Activated gamma-delta T cell (primary cell): ENCODE measurements around the gene FOXL3.
"Not testable (repeated sequence)": the region's sequence is repeated elsewhere in the genome, so short reads cannot be mapped to it uniquely, and the experiment has no call there.

ENCODE experiments used
- DNase-seq: peaks from one replicate; lab custom pipeline; 2025; lab: John Stamatoyannopoulos, UW
- total RNA-seq, 2 donors: gene quantifications; one replicate each; lab custom pipeline; 2026; lab: John Stamatoyannopoulos, UW

Gene FOXL3
- 0 reads per million in 2 donors for total RNA-seq

DNA sequence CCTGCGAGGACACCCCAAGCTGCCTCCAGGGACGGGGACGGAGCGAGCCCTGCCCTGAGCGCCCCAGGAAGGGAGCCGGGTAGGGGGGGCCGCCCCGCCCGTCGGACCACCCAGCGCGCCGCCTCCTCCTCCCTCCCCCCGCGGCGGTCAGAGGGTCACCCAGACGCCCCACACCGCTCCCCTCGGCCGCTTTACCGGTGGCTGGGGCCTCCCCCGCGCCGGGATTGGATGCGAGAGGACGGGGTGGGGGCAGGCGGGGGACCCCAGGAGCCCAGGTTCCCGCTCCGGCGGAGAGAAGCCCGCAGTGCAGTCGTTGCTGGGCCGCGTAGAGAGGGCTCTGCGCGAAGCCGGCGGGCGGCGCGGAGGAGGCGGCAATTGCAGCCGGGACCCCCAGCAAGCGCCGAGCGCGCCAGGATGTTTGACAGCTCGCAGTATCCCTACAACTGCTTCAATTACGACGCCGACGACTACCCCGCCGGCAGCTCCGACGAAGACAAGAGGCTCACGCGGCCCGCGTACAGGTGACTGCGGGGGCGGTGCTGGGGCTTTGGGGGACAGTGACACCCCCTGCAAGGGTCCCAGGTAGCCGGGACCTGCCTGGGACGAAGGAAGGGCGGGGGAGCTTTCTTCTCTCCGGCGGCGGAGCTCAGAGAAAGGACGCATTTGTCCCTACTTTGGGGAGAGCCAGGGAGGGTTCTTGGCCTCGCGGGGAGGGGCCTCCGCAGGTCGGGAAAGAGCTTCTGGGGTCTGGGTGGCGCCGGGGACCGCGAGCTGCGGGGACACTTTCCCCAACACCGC is at the start of gene FOXL3:
FOXL3 (plus strand) TSS at position 415 of the 798 bp plus-strand sequence; CDS start at position 415, 0 bp downstream.
- no peak for DNase-seq

GRCh38 chr7:240887-241421 is 49.0 kb upstream of the FOXL3 start:
- no peak for DNase-seq

- DNase-seq, result no peak
Measured at GRCh38 chr7:241513-241912, 48.5 kb upstream of the FOXL3 start.

DNA sequence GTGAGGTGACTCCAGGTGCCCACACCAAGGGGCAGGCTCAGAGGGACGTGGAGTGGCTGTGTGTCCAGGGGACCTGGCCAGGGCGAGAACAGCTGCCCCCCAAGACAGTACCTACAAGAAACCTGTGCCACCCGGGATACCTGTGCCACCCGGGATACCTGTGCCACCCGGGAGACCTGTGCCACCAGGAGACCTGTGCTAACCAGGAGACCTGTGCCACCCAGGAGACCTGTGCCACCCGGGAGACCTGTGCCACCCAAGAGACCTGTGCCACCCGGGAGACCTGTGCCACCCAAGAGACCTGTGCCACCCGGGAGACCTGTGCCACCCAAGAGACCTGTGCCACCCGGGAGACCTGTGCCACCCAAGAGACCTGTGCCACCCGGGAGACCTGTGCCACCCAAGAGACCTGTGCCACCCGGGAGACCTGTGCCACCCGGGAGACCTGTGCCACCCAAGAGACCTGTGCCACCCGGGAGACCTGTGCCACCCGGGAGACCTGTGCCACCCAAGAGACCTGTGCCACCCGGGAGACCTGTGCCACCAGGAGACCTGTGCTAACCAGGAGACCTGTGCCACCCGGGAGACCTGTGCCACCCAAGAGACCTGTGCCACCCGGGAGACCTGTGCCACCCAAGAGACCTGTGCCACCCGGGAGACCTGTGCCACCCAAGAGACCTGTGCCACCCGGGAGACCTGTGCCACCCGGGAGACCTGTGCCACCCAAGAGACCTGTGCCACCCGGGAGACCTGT is 47.0 kb upstream of the FOXL3 start:
- DNase-seq, result not testable (repeated sequence)

DNA sequence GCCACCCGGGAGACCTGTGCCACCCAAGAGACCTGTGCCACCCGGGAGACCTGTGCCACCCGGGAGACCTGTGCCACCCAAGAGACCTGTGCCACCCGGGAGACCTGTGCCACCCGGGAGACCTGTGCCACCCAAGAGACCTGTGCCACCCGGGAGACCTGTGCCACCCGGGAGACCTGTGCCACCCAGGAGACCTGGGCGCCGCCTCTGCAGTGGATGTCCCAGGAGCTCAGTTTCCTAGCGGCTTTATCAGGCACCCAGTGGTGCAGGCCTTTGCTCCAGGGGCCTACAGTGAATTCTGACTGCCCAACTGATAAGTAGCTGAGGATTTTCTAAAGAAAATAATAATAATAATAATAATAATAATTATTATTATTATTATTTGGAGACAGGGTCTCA is 46.4 kb upstream of the FOXL3 start:
- DNase-seq, result not testable (repeated sequence)

GRCh38 chr7:244974-245373 is 45.0 kb upstream of the FOXL3 start:
- DNase-seq, result no peak

GRCh38 chr7:245574-246295 is 44.2 kb upstream of the FOXL3 start:
- no peak for DNase-seq

DNA sequence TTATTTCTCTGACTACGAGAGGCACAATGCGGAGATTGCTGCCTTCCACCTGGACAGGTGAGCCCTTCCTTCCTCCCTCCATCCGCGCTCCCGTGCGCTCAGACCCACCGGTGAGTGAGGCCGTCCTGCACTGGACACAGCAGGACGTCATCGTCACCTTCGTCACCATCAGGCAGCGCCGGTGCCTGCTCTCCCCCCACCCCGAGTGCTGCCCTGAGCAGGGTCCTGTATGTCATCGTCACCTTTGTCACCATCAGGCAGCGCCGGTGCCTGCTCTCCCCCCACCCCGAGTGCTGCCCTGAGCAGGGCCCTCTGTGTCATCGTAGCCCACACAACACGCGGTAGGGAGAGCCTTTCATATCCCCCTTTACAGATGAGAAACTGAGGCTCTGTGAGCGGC is 43.5 kb upstream of the FOXL3 start:
- no peak for DNase-seq

DNA sequence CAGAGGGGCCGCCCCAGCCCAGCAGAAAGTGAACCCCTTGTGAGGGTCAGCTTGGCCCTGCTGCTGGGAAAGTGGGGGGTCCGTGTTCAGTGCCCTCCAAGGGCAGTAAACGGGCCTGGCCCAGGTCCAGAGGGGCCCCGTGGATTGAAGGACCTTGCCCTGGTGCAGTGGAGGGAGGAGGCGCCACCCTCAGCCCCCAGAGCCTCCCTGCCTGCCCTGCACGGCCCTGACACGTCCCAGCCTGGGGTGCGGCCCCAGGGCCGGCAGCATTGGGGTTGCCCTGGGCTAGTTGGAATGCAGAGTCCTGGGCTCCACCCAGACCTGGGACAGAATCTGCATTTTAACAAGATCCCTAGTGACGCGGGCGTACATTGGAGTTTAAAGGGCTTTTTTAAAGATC is 42.8 kb upstream of the FOXL3 start:
- no peak for DNase-seq

DNA sequence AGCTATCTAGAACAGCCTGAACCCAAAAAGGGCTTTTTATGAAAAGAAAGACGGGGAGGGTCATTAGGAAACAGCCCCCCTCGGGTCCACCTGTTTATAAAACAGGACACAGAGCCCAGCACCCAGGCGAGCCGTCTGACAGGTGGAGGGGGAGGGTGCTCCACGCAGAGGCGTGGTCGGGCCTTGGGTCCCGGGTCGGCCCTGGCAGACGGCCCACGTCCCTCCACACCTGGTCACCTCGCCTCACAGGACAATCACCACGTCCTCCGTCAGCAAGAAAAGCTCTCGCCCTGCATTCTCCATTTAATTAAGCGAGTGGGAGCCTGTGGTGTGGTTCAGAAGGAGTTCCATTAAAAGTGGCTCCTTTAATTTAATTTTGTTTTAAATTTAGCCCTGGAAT is 42.3 kb upstream of the FOXL3 start:
- no peak for DNase-seq

- DNase-seq, result no peak
Measured at GRCh38 chr7:248732-249435, 41.1 kb upstream of the FOXL3 start.

GRCh38 chr7:249989-250388 is 40.0 kb upstream of the FOXL3 start:
- no peak for DNase-seq

GRCh38 chr7:250523-250922 is 39.4 kb upstream of the FOXL3 start:
- DNase-seq, result no peak

DNA sequence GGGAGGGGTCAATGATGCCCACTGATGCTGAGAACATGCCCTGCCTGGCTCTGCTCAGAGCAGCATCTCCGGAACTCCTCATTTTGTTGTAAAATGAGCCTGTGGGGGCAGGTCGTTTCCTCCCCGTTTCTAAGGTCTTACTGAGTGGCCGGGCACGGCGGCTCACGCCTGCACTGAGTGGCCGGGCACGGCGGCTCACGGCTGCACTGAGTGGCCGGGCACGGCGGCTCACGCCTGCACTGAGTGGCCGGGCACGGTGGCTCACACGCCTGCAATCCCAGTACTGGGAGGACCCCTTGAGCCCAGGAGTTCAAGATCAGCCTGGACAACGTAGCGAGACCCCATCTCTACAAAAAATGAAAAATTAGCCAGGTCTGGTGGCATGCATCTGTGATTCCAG is 39.0 kb upstream of the FOXL3 start:
- DNase-seq, result no peak

DNA sequence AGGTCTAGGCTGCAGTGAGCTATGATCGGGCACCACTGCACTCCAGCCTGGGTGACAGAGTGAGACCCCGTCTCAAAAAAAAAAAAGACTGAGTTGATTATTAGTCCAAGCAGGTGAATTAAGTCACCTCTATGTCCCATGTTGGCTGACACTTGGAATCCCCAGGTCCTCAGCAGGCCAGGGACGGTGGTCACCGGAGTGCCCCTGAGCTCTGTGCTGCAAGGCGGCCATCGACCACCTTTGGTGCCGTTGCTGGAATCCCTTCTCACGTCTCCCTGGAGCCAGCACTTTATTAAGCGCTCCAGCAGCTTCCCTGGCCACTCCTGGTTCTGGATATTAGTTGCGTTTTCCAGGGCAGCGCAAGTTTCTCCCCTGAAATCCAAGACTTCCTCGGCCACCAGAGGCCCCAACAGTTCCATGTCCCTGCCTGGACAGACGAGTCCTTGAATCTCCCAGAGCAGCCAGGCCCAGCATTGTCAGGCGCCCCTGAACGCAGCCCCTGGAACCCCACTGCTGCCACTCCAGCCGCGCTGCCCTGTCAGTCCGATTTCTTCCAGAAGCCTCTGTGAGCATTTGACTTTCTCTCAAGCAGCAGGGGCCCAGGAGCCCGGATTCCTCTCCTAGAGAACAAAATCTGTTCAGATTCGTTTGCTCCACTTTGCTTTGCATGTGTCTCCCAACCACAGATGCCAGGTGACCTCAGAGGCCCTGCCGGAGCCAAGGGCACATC is 38.4 kb upstream of the FOXL3 start:
- no peak for DNase-seq

- no peak for DNase-seq
Measured at GRCh38 chr7:252216-252965, 37.6 kb upstream of the FOXL3 start.

DNA sequence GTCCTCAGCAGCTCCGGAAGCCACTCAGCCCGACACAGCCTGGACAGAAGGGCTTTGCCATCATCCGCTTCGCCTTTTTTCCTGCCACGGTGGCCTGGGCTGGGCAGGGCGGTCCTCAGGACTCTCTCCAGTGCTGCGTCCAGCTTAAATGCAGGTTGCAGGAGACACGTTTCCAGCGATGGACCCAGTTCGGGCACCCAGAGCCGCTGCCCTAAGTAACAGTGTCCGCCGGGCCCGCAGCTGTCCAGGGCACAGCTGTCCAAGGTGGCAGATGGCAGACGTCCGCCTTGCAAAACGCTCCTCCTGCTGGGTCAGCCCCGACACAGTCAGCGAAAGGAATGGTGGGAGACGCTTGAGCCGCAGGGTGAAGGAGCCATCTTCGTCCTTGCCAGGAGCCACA is 37.0 kb upstream of the FOXL3 start:
- no peak for DNase-seq

- DNase-seq, result no peak
Measured at GRCh38 chr7:253581-254336, 36.2 kb upstream of the FOXL3 start.

DNA sequence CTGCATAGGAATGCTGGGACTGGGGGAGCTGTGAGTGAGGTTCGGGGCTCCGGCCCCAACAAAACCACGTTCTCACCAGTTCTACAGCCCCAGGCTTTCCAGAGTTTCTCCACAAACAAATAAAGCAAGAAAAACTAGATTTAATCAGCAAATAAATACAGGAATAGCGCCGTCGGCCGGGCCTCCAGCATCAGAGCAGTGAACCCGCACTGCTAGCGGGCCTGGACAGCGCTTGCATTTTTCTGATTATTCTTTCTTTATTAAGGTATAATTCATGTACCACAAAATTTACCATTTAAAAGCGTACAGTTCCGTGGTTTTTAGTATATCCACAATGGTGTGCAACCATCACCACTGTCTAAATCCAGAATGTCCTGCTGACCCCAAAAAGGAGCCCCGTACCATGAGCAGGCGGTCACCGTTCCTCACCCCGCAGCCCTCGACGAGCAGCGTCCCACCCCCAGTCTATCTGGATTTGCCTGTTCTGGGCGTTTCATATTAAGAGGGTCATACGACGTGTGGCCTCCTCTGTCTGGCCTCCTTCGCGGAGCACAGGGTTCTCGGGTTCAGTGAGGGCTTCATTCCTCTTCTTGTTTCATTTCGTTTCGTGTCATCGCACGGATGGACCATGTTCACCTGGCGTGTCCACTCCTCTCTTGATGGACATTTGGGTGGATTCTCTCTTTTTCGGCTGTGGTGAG is 35.5 kb upstream of the FOXL3 start:
- DNase-seq, result no peak
